PC-3 (cell line): ENCODE results near the gene TPH2. TPM values are rescaled to one million over a fixed set of nuclear protein-coding genes. Genes with fewer than 3 reads are reported as not detected.

Source experiments
- ATAC-seq: fragments of 200-7000 bp; cut with Tn5 transposase; 2 replicates; pipeline ENCODE4 v1.9.1; 2020; ENCODE audit warnings: mild to moderate bottlenecking, moderate library complexity
- BruUV-seq: library from RNA; stranded (reverse); fragments of 400-500 nt; replicated peaks from 2 replicates; lab custom pipeline; 2021; lab: Mats Ljungman, UMichigan
- CTCF ChIA-PET: fragments of 300-600 bp; sonication (Branson Sonifier 250); formaldehyde crosslinking; loops from one replicate; lab custom pipeline; 2022; ENCODE audit warnings: antibody characterized with exemption; lab: Charles Lee
- POLR2A ChIA-PET: fragments of 300-600 bp; sonication (Branson Sonifier 250); formaldehyde crosslinking; loops from one replicate; lab custom pipeline; 2022; ENCODE audit warnings: antibody characterized with exemption; ENCODE audit not compliant: unreplicated experiment; lab: Charles Lee
- DNase-seq: peaks from one replicate; pipeline ENCODE4 v3.0.0-alpha.2; 2015
- H2AFZ ChIP-seq: fragments of 300-600 bp; sonication (generic); 2 replicates; pipeline ENCODE4 v1.6.0; 2016; ENCODE audit warnings: antibody characterized with exemption, low read length
- H3F3A ChIP-seq: fragments of 300-600 bp; sonication (generic); one replicate; pipeline ENCODE4 v1.6.0; 2017; ENCODE audit warnings: antibody characterized with exemption, low read length, control low read depth, mild to moderate bottlenecking; ENCODE audit not compliant: unreplicated experiment
- H3K27ac ChIP-seq: fragments of 300-600 bp; sonication (generic); 2 replicates; pipeline ENCODE4 v1.5.1; 2016; ENCODE audit warnings: mild to moderate bottlenecking, low read length
- H3K27me3 ChIP-seq: fragments of 300-600 bp; sonication (generic); 2 replicates; pipeline ENCODE4 v1.6.1; 2016; ENCODE audit warnings: low read length, mixed read lengths
- H3K36me3 ChIP-seq: fragments of 300-600 bp; sonication (generic); 2 replicates; pipeline ENCODE4 v1.6.1; 2016; ENCODE audit warnings: low read depth, mixed run types, low read length, mixed read lengths
- H3K4me1 ChIP-seq: fragments of 300-600 bp; sonication (generic); 2 replicates; pipeline ENCODE4 v1.5.1; 2016; ENCODE audit warnings: low read length; ENCODE audit not compliant: insufficient read depth
- H3K4me2 ChIP-seq: fragments of 300-600 bp; sonication (generic); 2 replicates; pipeline ENCODE4 v1.6.0; 2016; ENCODE audit warnings: low read length
- H3K4me3 ChIP-seq: fragments of 300-600 bp; sonication (generic); 2 replicates; pipeline ENCODE4 v1.5.1; 2016; ENCODE audit warnings: mild to moderate bottlenecking, low read length, mixed read lengths
- H3K79me2 ChIP-seq: fragments of 300-600 bp; sonication (generic); 2 replicates; pipeline ENCODE4 v1.6.1; 2017; ENCODE audit warnings: low read length, mixed read lengths
- H3K9ac ChIP-seq: fragments of 300-600 bp; sonication (generic); 2 replicates; pipeline ENCODE4 v1.6.0; 2016; ENCODE audit warnings: mild to moderate bottlenecking, low read length
- H3K9me2 ChIP-seq: fragments of 300-600 bp; sonication (generic); replicated peaks from 2 replicates; pipeline ENCODE4 v1.6.1; 2016; ENCODE audit warnings: mixed run types, low read length, mixed read lengths
- H3K9me3 ChIP-seq: fragments of 300-600 bp; sonication (generic); 2 replicates; pipeline ENCODE4 v1.6.1; 2016; ENCODE audit warnings: low read length, mixed read lengths
- H4K20me1 ChIP-seq: fragments of 300-600 bp; sonication (generic); 2 replicates; pipeline ENCODE4 v1.6.1; 2016; ENCODE audit warnings: low read length, mixed read lengths
- EZH2 ChIP-seq: fragments of 300-600 bp; sonication (generic); IDR thresholded peaks from one replicate; pipeline ENCODE4 v1.6.1; 2017; ENCODE audit warnings: antibody characterized with exemption, mild to moderate bottlenecking, low read length; ENCODE audit not compliant: unreplicated experiment
- EZH2phosphoT487 ChIP-seq: fragments of 300-600 bp; sonication (generic); IDR thresholded peaks from 2 replicates; pipeline ENCODE4 v1.6.1; 2018; ENCODE audit warnings: mild to moderate bottlenecking, antibody characterized with exemption, low read length, borderline replicate concordance
- intact Hi-C: fragments of 100-400 bp; cut with micrococcal nuclease; formaldehyde crosslinking; loops from 2 replicates; pipeline ENCODE4 v1.9.0; 2023
- total RNA-seq: library from RNA; depleted of rRNA; stranded (reverse); fragments of >200 nt; gene quantifications from 2 replicates; pipeline ENCODE4 v1.2.3, GENCODE V29; 2014
- TF ChIP-seq, protein P1 (sequence below): fragments of 300-600 bp; sonication (generic); conservative IDR thresholded peaks from 2 replicates; pipeline ENCODE4 v1.5.1; 2017; ENCODE audit warnings: antibody characterized with exemption, low read depth, mild to moderate bottlenecking, low read length

TPH2 gene
- total RNA-seq, 1 experiment from 2014 or later, result not detected

- ChIA-PET CTCF (no interaction called here), POLR2A (no interaction called here)
- no peaks in the 10 kb centered on the region for H3K9me2 ChIP-seq
- H3K79me2 ChIP-seq, result no peaks in the 10 kb centered on the region
- no peak for DNase-seq
- H4K20me1 ChIP-seq, result no peaks in the 10 kb centered on the region
- H3K9ac ChIP-seq, result no peak overlapping the region
- no peak overlapping the region for H2AFZ ChIP-seq
- no peaks in the 10 kb centered on the region for H3K4me1 ChIP-seq
- no peak for ATAC-seq
- H3K27me3 ChIP-seq, result peaks cover 20% of the 10 kb centered on the region
- H3K9me3 ChIP-seq, result no peaks in the 10 kb centered on the region
- H3F3A ChIP-seq, result no peaks in the 10 kb centered on the region
- intact Hi-C loops, result no loop called here
- BruUV-seq, result no TSS peak
- H3K36me3 ChIP-seq, result no peaks in the 10 kb centered on the region
- no peak overlapping the region for H3K27ac ChIP-seq
- H3K4me2 ChIP-seq, result no peak overlapping the region
- no peak for TF ChIP-seq EZH2
- TF ChIP-seq, protein P1, sequence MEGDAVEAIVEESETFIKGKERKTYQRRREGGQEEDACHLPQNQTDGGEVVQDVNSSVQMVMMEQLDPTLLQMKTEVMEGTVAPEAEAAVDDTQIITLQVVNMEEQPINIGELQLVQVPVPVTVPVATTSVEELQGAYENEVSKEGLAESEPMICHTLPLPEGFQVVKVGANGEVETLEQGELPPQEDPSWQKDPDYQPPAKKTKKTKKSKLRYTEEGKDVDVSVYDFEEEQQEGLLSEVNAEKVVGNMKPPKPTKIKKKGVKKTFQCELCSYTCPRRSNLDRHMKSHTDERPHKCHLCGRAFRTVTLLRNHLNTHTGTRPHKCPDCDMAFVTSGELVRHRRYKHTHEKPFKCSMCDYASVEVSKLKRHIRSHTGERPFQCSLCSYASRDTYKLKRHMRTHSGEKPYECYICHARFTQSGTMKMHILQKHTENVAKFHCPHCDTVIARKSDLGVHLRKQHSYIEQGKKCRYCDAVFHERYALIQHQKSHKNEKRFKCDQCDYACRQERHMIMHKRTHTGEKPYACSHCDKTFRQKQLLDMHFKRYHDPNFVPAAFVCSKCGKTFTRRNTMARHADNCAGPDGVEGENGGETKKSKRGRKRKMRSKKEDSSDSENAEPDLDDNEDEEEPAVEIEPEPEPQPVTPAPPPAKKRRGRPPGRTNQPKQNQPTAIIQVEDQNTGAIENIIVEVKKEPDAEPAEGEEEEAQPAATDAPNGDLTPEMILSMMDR, result no peak
- H3K4me3 ChIP-seq, result no peak overlapping the region
Measured at GRCh38 chr12:72010356-72010755, 71.7 kb downstream of the TPH2 start.

GRCh38 chr12:72011374-72011773 lies 72.7 kb downstream of the TPH2 start:
- Histone ChIP-seq H3K9me3 (no peaks in the 10 kb centered on the region), H3K27ac (no peak overlapping the region), H3K4me3 (no peak overlapping the region), H3K4me1 (no peaks in the 10 kb centered on the region), H3K4me2 (no peak overlapping the region), H3K36me3 (no peaks in the 10 kb centered on the region), H3F3A (no peaks in the 10 kb centered on the region), H4K20me1 (no peaks in the 10 kb centered on the region), H3K9me2 (no peaks in the 10 kb centered on the region), H3K79me2 (no peaks in the 10 kb centered on the region), H3K9ac (no peak overlapping the region), H3K27me3 (peaks cover 11% of the 10 kb centered on the region), H2AFZ (no peak overlapping the region)
- ChIA-PET POLR2A (no interaction called here), CTCF (no interaction called here)
- intact Hi-C loops, result no loop called here
- ATAC-seq, result no peak
- no peak for DNase-seq
- no TSS peak for BruUV-seq
- TF ChIP-seq EZH2phosphoT487 (no peak), EZH2 (no peak)
- TF ChIP-seq, protein P1, result no peak

GRCh38 chr12:72012874-72013273 lies 74.2 kb downstream of the TPH2 start:
- H3K4me2 ChIP-seq, result no peak overlapping the region
- no peaks in the 10 kb centered on the region for H3K79me2 ChIP-seq
- no TSS peak for BruUV-seq
- H3F3A ChIP-seq, result no peaks in the 10 kb centered on the region
- H4K20me1 ChIP-seq, result no peaks in the 10 kb centered on the region
- POLR2A ChIA-PET, result no interaction called here
- DNase-seq (no peak), ATAC-seq (no peak)
- H3K4me3 ChIP-seq, result no peak overlapping the region
- no peak for TF ChIP-seq EZH2
- TF ChIP-seq, protein P1, result no peak
- H3K9ac ChIP-seq, result no peak overlapping the region
- no peaks in the 10 kb centered on the region for H3K4me1 ChIP-seq
- H3K36me3 ChIP-seq, result no peaks in the 10 kb centered on the region
- H3K9me2 ChIP-seq, result no peaks in the 10 kb centered on the region
- no peak overlapping the region for H3K27ac ChIP-seq
- CTCF ChIA-PET, result no interaction called here
- H2AFZ ChIP-seq, result no peak overlapping the region
- no peaks in the 10 kb centered on the region for H3K9me3 ChIP-seq
- intact Hi-C loops, result no loop called here
- no peaks in the 10 kb centered on the region; the same call in 1 of the 2 replicates for H3K27me3 ChIP-seq
